ENCODE results near the gene ARHGEF33.

DNA sequence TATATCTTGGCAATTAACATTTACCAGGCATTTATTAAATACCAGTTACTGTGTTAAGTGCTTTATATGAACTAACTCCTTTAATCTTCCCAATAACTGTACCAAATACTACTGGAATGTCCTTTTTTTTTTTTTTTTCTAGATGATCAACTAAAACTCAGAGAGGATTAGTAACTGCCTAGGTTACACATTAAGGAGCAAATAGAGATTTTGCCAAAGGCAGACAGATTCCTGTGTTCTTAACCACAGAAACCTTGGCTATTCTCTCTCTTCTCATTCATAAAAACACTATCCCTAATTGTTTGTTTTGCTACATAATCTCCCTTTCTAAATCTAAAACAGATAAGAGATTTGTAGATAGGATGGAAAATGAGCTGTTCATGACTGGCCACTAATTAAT is 27.2 kb upstream of the ARHGEF33 start:
- no peak for TF ChIP-seq GATA3 (IDR thresholded peaks at IDR 0.05; ENCODE audit: low read depth, low read length)
- no peak for TF ChIP-seq GATA2 (IDR thresholded peaks at IDR 0.05; ENCODE audit: low read depth, low read length)
